Measurements from ENCODE around the gene ZNF70.

ZNF70 gene

GRCh38 chr22:23750714-23751440 lies at the start of gene ZNF70:
TSS of gene ZNF70 (minus strand) at chr22:23751112. CDS start at chr22:23745140, 5,972 bp downstream.
- Mint-ChIP-seq H3K4me3 (peak within 1 kb of the TSS; percentile 89), H3K27ac (no peak within 1 kb of the TSS), H3K4me1 (peaks cover 41% of the 10 kb centered on the region), H3K9me3 (no peaks in the 10 kb centered on the region), H3K36me3 (ENCODE audit: low read depth) (peaks cover 17% of the 10 kb centered on the region), H3K27me3 (ENCODE audit: low read depth, poor library complexity) (peaks cover 6% of the 10 kb centered on the region)
- no peak for TF ChIP-seq CTCF (IDR thresholded peaks at IDR 0.05)
- DNase-seq = peak; percentile 89

GRCh38 chr22:23796461-23796860 lies 45.5 kb upstream of the ZNF70 start:
- H3K36me3 Mint-ChIP-seq (ENCODE audit: low read depth) = peaks cover 79% of the 10 kb centered on the region
- no peak overlapping the region for H3K4me3 Mint-ChIP-seq
- DNase-seq = no peak
- peak overlapping the region; percentile 54 for H3K27ac Mint-ChIP-seq
- no peaks in the 10 kb centered on the region for H3K9me3 Mint-ChIP-seq
- peaks cover 7% of the 10 kb centered on the region for H3K4me1 Mint-ChIP-seq
- no peaks in the 10 kb centered on the region for H3K27me3 Mint-ChIP-seq (ENCODE audit: low read depth, poor library complexity)
- TF ChIP-seq CTCF (IDR thresholded peaks at IDR 0.05) = no peak

- peak overlapping the region; percentile 21 for H3K27ac Mint-ChIP-seq
- H3K27me3 Mint-ChIP-seq (ENCODE audit: low read depth, poor library complexity) = no peaks in the 10 kb centered on the region
- no peak for DNase-seq
- peaks cover 63% of the 10 kb centered on the region for H3K36me3 Mint-ChIP-seq (ENCODE audit: low read depth)
- no peak for TF ChIP-seq CTCF (IDR thresholded peaks at IDR 0.05)
- no peak overlapping the region for H3K4me3 Mint-ChIP-seq
- H3K4me1 Mint-ChIP-seq = peaks cover 30% of the 10 kb centered on the region
- no peaks in the 10 kb centered on the region for H3K9me3 Mint-ChIP-seq
These were observed 42.4 kb upstream of the ZNF70 start for GRCh38 chr22:23793326-23793725.

GRCh38 chr22:23791738-23792645 lies 41.1 kb upstream of the ZNF70 start:
- Mint-ChIP-seq H3K36me3 (ENCODE audit: low read depth) (peaks cover 55% of the 10 kb centered on the region), H3K4me3 (no peak overlapping the region), H3K27me3 (ENCODE audit: low read depth, poor library complexity) (no peaks in the 10 kb centered on the region), H3K27ac (no peak overlapping the region), H3K9me3 (no peaks in the 10 kb centered on the region), H3K4me1 (peaks cover 40% of the 10 kb centered on the region)
- DNase-seq = no peak
- no peak for TF ChIP-seq CTCF (IDR thresholded peaks at IDR 0.05)

GRCh38 chr22:23790819-23791737 lies 40.2 kb upstream of the ZNF70 start:
- Mint-ChIP-seq H3K9me3 (no peaks in the 10 kb centered on the region), H3K4me3 (no peak overlapping the region), H3K36me3 (ENCODE audit: low read depth) (peaks cover 46% of the 10 kb centered on the region), H3K27me3 (ENCODE audit: low read depth, poor library complexity) (no peaks in the 10 kb centered on the region), H3K4me1 (peaks cover 47% of the 10 kb centered on the region), H3K27ac (no peak overlapping the region)
- TF ChIP-seq CTCF (IDR thresholded peaks at IDR 0.05) = no peak
- DNase-seq = no peak
